ENCODE data around the gene AJM1. TPM values are rescaled to one million over a fixed set of nuclear protein-coding genes. Genes with fewer than 3 reads are reported as not detected.
"Not testable (repeated sequence)": the region's sequence is repeated elsewhere in the genome, so short reads cannot be mapped to it uniquely, and the experiment has no call there.

AJM1 gene
- total RNA-seq, 1 experiment from 2014 or later, result 5.3 TPM

DNA sequence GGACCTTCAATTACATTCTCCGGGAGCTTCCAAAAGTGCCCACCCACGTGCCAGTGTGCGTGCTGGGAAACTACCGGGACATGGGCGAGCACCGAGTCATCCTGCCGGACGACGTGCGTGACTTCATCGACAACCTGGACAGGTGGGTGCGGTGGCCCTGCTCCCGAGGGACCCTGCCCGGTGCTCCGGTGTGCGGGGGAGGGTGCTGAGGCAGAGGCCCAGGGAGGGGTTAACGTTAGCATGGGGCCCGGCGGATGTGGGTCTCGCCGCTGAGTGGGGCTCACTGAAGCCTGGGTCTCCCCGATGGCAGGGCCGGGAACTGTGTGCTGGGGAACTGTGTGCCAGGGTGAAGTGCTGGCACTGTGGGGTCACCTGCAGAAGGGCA lies 10.6 kb upstream of the AJM1 start:
- Histone ChIP-seq H3K4me3 (no peak overlapping the region), H2AFZ (no peak overlapping the region), H3K9me3 (ENCODE audit: insufficient read depth, low read depth) (no peaks in the 10 kb centered on the region), H3K79me2 (ENCODE audit: low read depth) (no peaks in the 10 kb centered on the region), H4K20me1 (ENCODE audit: insufficient read depth) (no peaks in the 10 kb centered on the region; the same call in 1 of the 2 replicates), H3K4me1 (replicated peaks; ENCODE audit: insufficient read depth) (no peaks in the 10 kb centered on the region), H3K4me2 (no peak overlapping the region), H3K36me3 (ENCODE audit: low read depth) (no peaks in the 10 kb centered on the region), H3K27ac (no peak overlapping the region), H3F3A (ENCODE audit: insufficient read depth, low read depth) (peaks cover 17% of the 10 kb centered on the region; the same call in 1 of the 2 replicates), H3K9me2 (ENCODE audit: insufficient read depth) (no peaks in the 10 kb centered on the region), H3K27me3 (ENCODE audit: insufficient read depth, low read depth) (no peaks in the 10 kb centered on the region)
- CTCF ChIA-PET, result interaction anchor here (0.6 kb wide), 1 partner anchor 13 kb away, joined by 15 read pairs; no protein-coding TSS in a partner anchor
- BruUV-seq (replicated peaks), result no TSS peak
- no peak for DNase-seq
- intact Hi-C loops (cut with micrococcal nuclease; ENCODE audit: unreplicated experiment), result no loop called here
- POLR2A ChIA-PET (ENCODE audit: unreplicated experiment), result no interaction called here
- TF ChIP-seq EZH2 (IDR thresholded peaks at IDR 0.05; ENCODE audit: low read depth) (no peak), CTCF (conservative IDR thresholded peaks at IDR 0.05) (no peak)

DNA sequence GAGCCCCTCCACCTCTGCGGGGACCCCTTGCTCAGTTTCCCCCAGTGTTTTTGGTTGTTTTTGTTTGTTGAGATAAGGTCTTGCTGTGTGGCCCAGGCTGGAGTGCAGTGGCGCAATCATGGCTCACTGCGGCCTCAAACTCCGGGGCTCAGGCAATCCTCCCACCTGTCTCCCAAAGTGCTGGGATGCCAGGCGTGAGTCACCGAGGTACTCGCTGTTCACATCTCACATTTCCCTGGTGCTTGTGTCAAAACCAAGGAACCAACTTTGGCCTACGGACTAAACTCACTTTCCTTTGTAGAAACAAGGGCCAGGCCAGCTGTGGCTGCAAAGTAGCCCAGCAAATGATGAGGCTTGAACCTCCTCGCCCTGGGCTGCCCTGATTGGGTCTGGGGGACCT lies 9.7 kb upstream of the AJM1 start:
- ChIA-PET POLR2A (ENCODE audit: unreplicated experiment) (no interaction called here), CTCF (no interaction called here)
- no peaks in the 10 kb centered on the region for H3K79me2 ChIP-seq (ENCODE audit: low read depth)
- H3K9me3 ChIP-seq (ENCODE audit: insufficient read depth, low read depth), result no peaks in the 10 kb centered on the region
- peaks cover 17% of the 10 kb centered on the region; the same call in 1 of the 2 replicates for H3F3A ChIP-seq (ENCODE audit: insufficient read depth, low read depth)
- H3K4me2 ChIP-seq, result no peak overlapping the region
- H4K20me1 ChIP-seq (ENCODE audit: insufficient read depth), result no peaks in the 10 kb centered on the region; the same call in 1 of the 2 replicates
- no TSS peak for BruUV-seq (replicated peaks)
- no peaks in the 10 kb centered on the region for H3K4me1 ChIP-seq (replicated peaks; ENCODE audit: insufficient read depth)
- no peak overlapping the region for H2AFZ ChIP-seq
- H3K27ac ChIP-seq, result no peak overlapping the region
- intact Hi-C loops (cut with micrococcal nuclease; ENCODE audit: unreplicated experiment), result no loop called here
- H3K27me3 ChIP-seq (ENCODE audit: insufficient read depth, low read depth), result no peaks in the 10 kb centered on the region
- DNase-seq, result peak in 1 of 2 experiments; percentile 34
- TF ChIP-seq CTCF (conservative IDR thresholded peaks at IDR 0.05) (no peak), EZH2 (IDR thresholded peaks at IDR 0.05; ENCODE audit: low read depth) (no peak)
- no peaks in the 10 kb centered on the region for H3K9me2 ChIP-seq (ENCODE audit: insufficient read depth)
- no peaks in the 10 kb centered on the region for H3K36me3 ChIP-seq (ENCODE audit: low read depth)
- no peak overlapping the region for H3K4me3 ChIP-seq

DNA sequence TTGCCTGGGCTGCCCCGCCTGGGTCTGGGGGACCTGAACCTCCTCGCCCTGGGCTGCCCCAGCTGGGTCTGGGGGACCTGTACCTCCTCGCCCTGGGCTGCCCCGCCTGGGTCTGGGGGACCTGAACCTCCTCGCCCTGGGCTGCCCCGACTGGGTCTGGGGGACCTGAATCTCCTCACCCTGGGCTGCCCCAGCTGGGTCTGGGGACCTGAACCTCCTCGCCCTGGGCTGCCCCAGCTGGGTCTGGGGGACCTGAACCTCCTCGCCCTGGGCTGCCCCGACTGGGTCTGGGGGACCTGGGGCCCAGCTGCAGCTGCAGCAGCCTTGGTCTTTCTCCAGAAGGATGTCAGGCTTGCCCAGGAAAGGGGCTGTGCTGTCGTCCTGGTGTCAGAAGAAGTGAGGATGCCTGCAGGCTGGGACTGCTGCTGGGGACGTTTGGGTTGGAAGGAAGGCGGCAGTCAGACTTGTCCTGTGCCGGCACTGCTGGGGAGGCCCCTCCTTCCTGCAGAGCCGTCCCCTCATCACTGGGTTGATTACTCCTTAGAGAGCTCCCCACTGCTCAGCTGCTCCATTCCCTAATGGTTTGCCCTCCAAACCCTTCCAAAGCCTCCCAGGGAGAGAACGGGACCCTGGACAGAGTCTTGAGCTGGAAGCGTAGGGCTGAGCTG lies 8.8 kb upstream of the AJM1 start:
- BruUV-seq (replicated peaks); DNase-seq; H2AFZ ChIP-seq; H3K9me3 ChIP-seq (ENCODE audit: insufficient read depth, low read depth); H3K4me2 ChIP-seq; H3K4me1 ChIP-seq (replicated peaks; ENCODE audit: insufficient read depth); H4K20me1 ChIP-seq (ENCODE audit: insufficient read depth); CTCF ChIA-PET; H3K9me2 ChIP-seq (ENCODE audit: insufficient read depth); H3K27me3 ChIP-seq (ENCODE audit: insufficient read depth, low read depth); H3K4me3 ChIP-seq; H3K27ac ChIP-seq; intact Hi-C loops (cut with micrococcal nuclease; ENCODE audit: unreplicated experiment); H3K79me2 ChIP-seq (ENCODE audit: low read depth); H3K36me3 ChIP-seq (ENCODE audit: low read depth): not testable (repeated sequence)
- H3F3A ChIP-seq (ENCODE audit: insufficient read depth, low read depth), result peaks cover 17% of the 10 kb centered on the region; the same call in 1 of the 2 replicates
- POLR2A ChIA-PET (ENCODE audit: unreplicated experiment), result interaction anchor here (0.6 kb wide), 1 partner anchor 65 kb away, joined by 3 read pairs; no protein-coding TSS in a partner anchor

All from PC-9 (cell line).